Activated naive CD4-positive, alpha-beta T cell treated with anti-CD3 and anti-CD28 coated beads, Interleukin-2, amount 50 U/mL, for 72 hours (primary cell): Measurements from ENCODE around the gene CEP97. TPM values are rescaled to one million over a fixed set of nuclear protein-coding genes. Genes with fewer than 3 reads are reported as not detected.
A peak's percentile ranks its signal among the peaks of the same experiment; 100 is the strongest.

ENCODE experiments used
- ATAC-seq, 2 donors: fragments of 150-1000 bp; cut with Tn5 transposase; 2 replicates each; pipeline ENCODE4 v1.10.0; 2021; ENCODE audit warnings: mild to moderate bottlenecking in 2 of 2, moderate library complexity in 2 of 2
- DNase-seq, 2 donors: peaks; one replicate each; pipeline ENCODE4 v3.0.0; 2021 to 2022; ENCODE audit warnings: low spot score in 2 of 2
- H3K27ac Mint-ChIP-seq, 2 donors: one replicate each; pipeline ENCODE4 v1.8.0; 2022; ENCODE audit warnings: mild to moderate bottlenecking in 2 of 2, mixed read lengths in 2 of 2
- H3K36me3 Mint-ChIP-seq, 2 donors: one replicate each; pipeline ENCODE4 v1.8.0; 2022; ENCODE audit warnings: mixed read lengths in 2 of 2
- H3K9me3 Mint-ChIP-seq, 2 donors: one replicate each; pipeline ENCODE4 v1.8.0; 2022; ENCODE audit warnings: mixed read lengths in 2 of 2
- total RNA-seq, 2 donors: library from RNA; stranded (reverse); gene quantifications; one replicate each; pipeline ENCODE4 v1.2.3, GENCODE V29; 2022

The CEP97 gene
- total RNA-seq, 2 donors from 2014 or later, result 16.1 to 20.0 TPM

GRCh38 chr3:101791778-101792177 is 67.4 kb downstream of the CEP97 start:
- H3K27ac Mint-ChIP-seq, result no peak overlapping the region
- peaks cover 49 to 84% of the 10 kb centered on the region in 2 donors for H3K36me3 Mint-ChIP-seq
- peaks cover 0 to 12% of the 10 kb centered on the region in 2 donors for H3K9me3 Mint-ChIP-seq
- DNase-seq (no peak), ATAC-seq (no peak)

- Mint-ChIP-seq H3K9me3 (peaks cover 0 to 12% of the 10 kb centered on the region in 2 donors), H3K36me3 (peaks cover 32 to 64% of the 10 kb centered on the region in 2 donors), H3K27ac (no peak overlapping the region)
- peak in 1 of 2 donors; percentile 45 for ATAC-seq
- DNase-seq, result no peak
Observed at GRCh38 chr3:101796077-101796680, 71.8 kb downstream of the CEP97 start.

DNA sequence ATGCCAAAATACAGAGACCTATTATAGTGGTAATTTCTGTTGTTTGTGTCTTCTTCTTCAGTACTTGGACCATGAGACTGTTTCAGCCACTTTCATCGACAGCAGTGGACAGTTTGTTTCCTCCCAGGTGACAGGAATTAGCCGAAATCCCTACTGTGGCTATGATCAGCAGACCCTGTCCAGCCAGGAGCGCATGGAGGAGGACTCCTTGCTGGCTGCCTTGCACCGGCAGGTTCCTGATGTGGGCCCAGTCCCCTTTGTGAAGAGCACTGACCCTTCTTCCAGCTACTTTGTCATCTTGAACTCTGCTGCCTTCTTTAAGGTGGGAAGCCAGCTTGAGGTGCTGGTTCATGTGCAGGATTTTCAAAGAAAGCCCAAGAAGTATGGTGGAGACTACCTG is 76.8 kb downstream of the CEP97 start:
- H3K36me3 Mint-ChIP-seq, result peaks cover 6 to 36% of the 10 kb centered on the region in 2 donors

DNA sequence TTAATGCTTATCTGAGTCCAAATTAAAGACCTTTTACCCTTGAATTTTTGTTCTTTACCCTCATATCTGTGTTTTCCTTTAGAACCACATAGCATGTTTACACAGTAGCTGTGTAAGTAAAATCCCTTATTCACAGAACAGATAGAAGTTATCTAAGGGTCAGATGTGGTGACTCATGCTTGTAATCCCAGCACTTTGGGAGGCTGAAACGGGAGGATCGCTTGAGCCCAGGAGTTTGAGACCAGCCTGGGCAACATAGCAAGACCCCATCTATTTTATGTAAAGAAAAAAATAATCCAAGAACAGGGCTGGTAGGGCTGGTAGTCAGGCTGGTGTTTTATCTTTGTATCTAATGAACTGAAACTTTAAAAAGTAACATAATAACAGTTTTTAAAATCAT is 77.8 kb downstream of the CEP97 start:
- Mint-ChIP-seq H3K36me3 (peaks cover 0 to 29% of the 10 kb centered on the region in 2 donors), H3K27ac (peak overlapping the region in 1 of 2 donors; percentile 23), H3K9me3 (no peaks in the 10 kb centered on the region)
- DNase-seq, result no peak
- ATAC-seq, result no peak

More for the DNA sequence above, 76.8 kb downstream of the CEP97 start:
- no peak for ATAC-seq
- H3K27ac Mint-ChIP-seq, result peak overlapping the region in 1 of 2 donors; percentile 0
- DNase-seq, result no peak
- no peaks in the 10 kb centered on the region for H3K9me3 Mint-ChIP-seq

DNA sequence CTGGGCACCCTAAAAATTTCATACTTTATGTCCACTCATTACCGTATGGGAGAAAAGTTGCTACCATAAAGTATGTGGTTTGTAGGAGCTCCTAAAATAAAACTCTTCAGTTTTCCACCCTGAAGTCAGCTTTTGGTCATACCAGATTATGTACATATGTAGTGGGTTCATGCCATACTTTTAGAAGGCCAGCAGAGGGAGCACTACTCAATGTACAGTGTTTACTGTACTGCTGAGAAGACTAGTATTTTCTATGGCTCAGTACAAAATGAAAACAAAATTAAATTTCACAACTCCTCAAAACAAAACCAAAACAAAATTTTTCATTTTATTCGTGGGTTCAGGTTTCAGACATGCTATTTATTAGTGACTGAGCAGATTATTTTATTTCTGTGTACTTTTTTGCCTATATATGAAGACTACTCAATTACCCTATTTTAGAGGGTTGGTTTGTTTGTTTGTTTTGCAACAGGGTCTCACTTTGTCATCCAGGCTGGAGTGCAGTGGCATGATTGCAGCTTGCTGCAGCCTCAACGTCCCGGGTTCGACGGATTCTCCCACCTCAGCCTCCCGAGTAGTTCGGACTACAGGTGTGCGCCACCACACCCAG is 78.9 kb downstream of the CEP97 start:
- Mint-ChIP-seq H3K9me3 (no peaks in the 10 kb centered on the region), H3K36me3 (peaks cover 0 to 25% of the 10 kb centered on the region in 2 donors), H3K27ac (peak overlapping the region in 1 of 2 donors; percentile 23)
- ATAC-seq (peak; percentile 98), DNase-seq (peak in 1 of 2 donors; percentile 54)

- H3K27ac Mint-ChIP-seq, result no peak overlapping the region
- no peaks in the 10 kb centered on the region for H3K9me3 Mint-ChIP-seq
- H3K36me3 Mint-ChIP-seq, result peaks cover 0 to 25% of the 10 kb centered on the region in 2 donors
- DNase-seq, result no peak
- no peak for ATAC-seq
Observed at GRCh38 chr3:101803939-101804338, 79.5 kb downstream of the CEP97 start.

DNA sequence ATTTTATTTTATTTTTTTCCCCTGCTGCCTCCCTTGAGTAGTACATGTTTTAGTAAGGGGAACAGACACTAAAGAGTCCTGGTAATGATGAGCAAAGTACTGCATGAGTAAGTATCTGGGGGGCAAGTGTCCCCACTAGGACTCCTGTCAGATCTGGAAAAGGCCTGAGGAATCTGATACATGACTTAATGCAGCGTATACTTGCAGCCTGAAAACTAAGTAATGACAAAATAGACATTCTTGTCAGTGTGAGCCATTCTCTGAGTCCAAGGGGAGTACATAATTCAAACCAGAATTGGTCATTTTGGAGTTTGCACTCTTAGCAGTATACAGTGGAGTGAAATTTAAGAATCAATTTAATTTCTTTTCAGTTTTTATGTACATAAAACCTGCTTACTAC is 82.1 kb downstream of the CEP97 start:
- H3K36me3 Mint-ChIP-seq, result peaks cover 0 to 24% of the 10 kb centered on the region in 2 donors
- H3K9me3 Mint-ChIP-seq, result no peaks in the 10 kb centered on the region
- H3K27ac Mint-ChIP-seq, result no peak overlapping the region
- DNase-seq (no peak), ATAC-seq (no peak)

GRCh38 chr3:101807888-101808287 is 83.5 kb downstream of the CEP97 start:
- no peak for DNase-seq
- Mint-ChIP-seq H3K36me3 (peaks cover 0 to 24% of the 10 kb centered on the region in 2 donors), H3K9me3 (no peaks in the 10 kb centered on the region), H3K27ac (peak overlapping the region in 1 of 2 donors; percentile 4)
- ATAC-seq, result peak in 1 of 2 donors; percentile 39

GRCh38 chr3:101809178-101810021 is 85.0 kb downstream of the CEP97 start:
- peak in 1 of 2 donors; percentile 64 for ATAC-seq
- H3K27ac Mint-ChIP-seq, result peak overlapping the region in 1 of 2 donors; percentile 9

DNA sequence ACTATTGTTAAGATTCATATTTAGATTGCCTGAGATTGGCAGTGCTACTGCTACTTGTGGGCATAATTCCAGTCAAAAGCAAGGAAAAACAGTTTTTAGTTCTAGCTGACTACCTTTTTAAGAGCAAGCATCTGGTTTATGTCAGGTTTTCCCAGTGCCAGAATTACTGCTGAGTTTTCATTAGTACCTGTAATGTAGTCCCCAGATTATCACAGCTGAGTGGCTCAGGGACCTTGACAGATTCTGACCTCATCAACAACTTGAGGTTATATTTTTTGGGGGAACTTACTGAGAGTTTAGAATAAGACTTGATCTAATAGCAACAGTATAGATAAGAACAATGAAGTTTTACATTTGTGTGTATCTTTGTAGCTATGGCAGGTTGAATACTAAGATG is 85.6 kb downstream of the CEP97 start:
- Mint-ChIP-seq H3K27ac (no peak overlapping the region), H3K36me3 (peaks cover 0 to 7% of the 10 kb centered on the region in 2 donors), H3K9me3 (no peaks in the 10 kb centered on the region)
- no peak for DNase-seq
- ATAC-seq, result no peak

More at GRCh38 chr3:101809178-101810021, 85.0 kb downstream of the CEP97 start:
- peak in 1 of 2 donors; percentile 35 for DNase-seq
- H3K9me3 Mint-ChIP-seq, result no peaks in the 10 kb centered on the region
- peaks cover 0 to 9% of the 10 kb centered on the region in 2 donors for H3K36me3 Mint-ChIP-seq

DNA sequence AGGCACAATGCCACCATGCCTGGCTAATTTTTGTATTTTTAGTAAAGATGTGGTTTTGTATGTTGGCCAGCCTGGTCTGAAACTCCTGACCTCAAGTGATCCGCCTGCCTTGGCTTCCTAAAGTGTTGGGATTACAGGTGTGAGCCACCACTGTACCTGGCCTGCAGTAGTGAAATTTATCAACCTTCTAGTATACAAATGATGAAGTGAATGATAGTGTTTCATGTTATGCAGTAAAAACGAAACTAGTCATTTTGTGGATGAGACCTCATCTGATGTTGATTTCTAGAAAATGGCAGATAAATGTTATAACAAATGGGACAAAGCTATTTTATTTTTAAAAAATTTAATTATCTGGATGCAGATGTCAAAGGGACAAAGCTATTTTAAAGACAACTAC is 87.5 kb downstream of the CEP97 start:
- Mint-ChIP-seq H3K27ac (peak overlapping the region in 1 of 2 donors; percentile 84), H3K36me3 (peaks cover 0 to 20% of the 10 kb centered on the region in 2 donors), H3K9me3 (no peaks in the 10 kb centered on the region)
- DNase-seq (no peak), ATAC-seq (peak; percentile 60 to 81)

- Mint-ChIP-seq H3K9me3 (no peaks in the 10 kb centered on the region), H3K27ac (no peak overlapping the region), H3K36me3 (peaks cover 0 to 28% of the 10 kb centered on the region in 2 donors)
- ATAC-seq (no peak), DNase-seq (no peak)
Observed at GRCh38 chr3:101812895-101813294, 88.5 kb downstream of the CEP97 start.

- Mint-ChIP-seq H3K9me3 (no peaks in the 10 kb centered on the region), H3K36me3 (peaks cover 0 to 29% of the 10 kb centered on the region in 2 donors), H3K27ac (no peak overlapping the region)
- DNase-seq, result no peak
- no peak for ATAC-seq
Observed at GRCh38 chr3:101813817-101814440, 89.5 kb downstream of the CEP97 start.

DNA sequence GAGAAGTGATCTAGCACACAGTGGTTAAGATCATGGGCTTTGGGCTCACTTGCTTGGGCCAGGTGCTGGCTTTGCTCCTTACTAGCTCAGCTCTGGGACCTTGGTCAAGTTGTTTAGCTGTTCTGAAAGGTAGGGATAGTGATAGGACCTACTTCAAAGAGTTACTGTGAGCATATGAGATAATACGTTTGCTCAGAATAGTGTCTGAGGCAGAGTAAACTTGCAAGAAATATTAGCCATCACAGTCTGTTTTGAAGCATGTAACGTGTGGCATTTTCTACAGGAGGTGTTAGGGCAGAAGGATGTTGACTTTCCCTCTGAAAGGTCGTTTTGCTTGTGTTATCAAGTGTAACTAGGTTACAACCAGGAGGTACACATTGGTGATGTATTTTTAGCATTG is 90.4 kb downstream of the CEP97 start:
- H3K27ac Mint-ChIP-seq, result peak overlapping the region in 1 of 2 donors; percentile 22
- peak; percentile 44 to 48 for ATAC-seq

DNA sequence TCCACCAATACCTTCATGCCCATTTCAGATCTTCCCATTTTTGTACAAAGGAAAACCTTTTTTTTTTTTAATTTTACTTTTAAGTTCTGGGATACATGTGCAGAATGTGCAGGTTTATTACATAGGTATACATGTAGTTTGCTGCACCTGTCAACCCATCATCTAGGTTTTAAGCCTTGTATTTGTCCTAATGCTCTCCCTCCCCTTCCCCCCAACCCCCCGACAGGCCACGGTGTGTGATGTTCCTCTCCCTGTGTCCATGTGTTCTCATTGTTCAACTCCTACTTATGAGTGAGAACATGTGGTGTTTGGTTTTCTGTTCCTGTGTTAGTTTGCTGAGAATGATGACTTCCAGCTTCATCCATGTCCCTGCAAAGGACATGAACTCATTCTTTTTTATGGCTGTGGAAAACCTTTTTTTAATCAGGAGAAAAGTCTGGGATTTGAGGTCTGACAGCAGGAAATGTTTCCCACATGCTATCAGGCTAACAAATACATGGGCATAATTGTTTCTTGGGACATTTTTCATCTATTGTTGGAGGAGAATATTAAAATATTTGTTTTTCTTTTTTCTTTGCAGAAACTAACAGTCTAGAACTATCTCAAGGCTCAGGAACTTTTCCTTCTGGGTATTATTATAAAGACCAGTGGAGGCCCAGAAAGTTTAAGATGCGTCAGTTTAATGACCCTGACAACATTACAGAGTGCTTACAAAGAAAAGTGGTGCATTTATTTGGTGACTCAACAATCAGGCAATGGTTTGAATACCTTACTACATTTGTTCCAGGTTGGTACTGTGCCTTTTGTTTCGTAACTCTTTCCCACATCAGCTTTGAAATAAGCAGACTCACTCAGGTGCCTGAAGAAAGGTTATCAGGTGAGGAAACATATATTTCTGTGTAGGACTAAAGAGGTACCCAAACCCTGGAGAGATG is 92.1 kb downstream of the CEP97 start:
- H3K27ac Mint-ChIP-seq, result no peak overlapping the region

More for the DNA sequence above, 90.4 kb downstream of the CEP97 start:
- Mint-ChIP-seq H3K9me3 (no peaks in the 10 kb centered on the region), H3K36me3 (peaks cover 0 to 33% of the 10 kb centered on the region in 2 donors)
- no peak for DNase-seq

More for the DNA sequence above, 92.1 kb downstream of the CEP97 start:
- ATAC-seq (no peak), DNase-seq (no peak)
- Mint-ChIP-seq H3K9me3 (peaks cover 0 to 3% of the 10 kb centered on the region in 2 donors), H3K36me3 (peaks cover 7 to 40% of the 10 kb centered on the region in 2 donors)
